ENCODE measurements around the gene WNT9B.

- TF ChIP-seq POLR2A (IDR thresholded peaks at IDR 0.05; ENCODE audit: low read depth) = no peak
- TF ChIP-seq CTCF (IDR thresholded peaks at IDR 0.05) = no peak
- TF ChIP-seq EP300 (IDR thresholded peaks at IDR 0.05) = no peak
These were observed 2.6 kb downstream of the WNT9B start for GRCh38 chr17:46853896-46854444.

All from esophagus muscularis mucosa (tissue), 4 donors.